Stimulated activated CD8-positive, alpha-beta memory T cell treated with anti-CD3 and anti-CD28 coated beads, Interleukin-15, amount 100 ng/mL, for 4 hours (primary cell): ENCODE data around the gene SPACDR.

Source experiments
- DNase-seq, 2 donors: peaks; one replicate each; pipeline ENCODE4 v3.0.0-alpha.2; 2020; ENCODE audit warnings: low read depth in 2 of 2

SPACDR gene

GRCh38 chr7:100418930-100419659 lies 45.0 kb downstream of the SPACDR start:
- DNase-seq, result no peak

GRCh38 chr7:100415448-100415847 lies 48.6 kb downstream of the SPACDR start:
- no peak for DNase-seq

- DNase-seq, result no peak
Measured at GRCh38 chr7:100413889-100414288, 50.2 kb downstream of the SPACDR start.

- no peak for DNase-seq
Measured at GRCh38 chr7:100413346-100413745, 50.7 kb downstream of the SPACDR start.

- no peak for DNase-seq
Measured at GRCh38 chr7:100411101-100411500, 53.0 kb downstream of the SPACDR start.

- DNase-seq, result no peak
Measured at GRCh38 chr7:100407285-100408180, 56.5 kb downstream of the SPACDR start.

- no peak for DNase-seq
Measured at GRCh38 chr7:100406767-100407166, 57.3 kb downstream of the SPACDR start.
